ENCODE data around the gene UBA3. TPM values are rescaled to one million over a fixed set of nuclear protein-coding genes. Genes with fewer than 3 reads are reported as not detected.
A peak's percentile ranks its signal among the peaks of the same experiment; 100 is the strongest.

The UBA3 gene
- total RNA-seq, 4 donors from 2014 or later, result 22.6 to 80.7 (median 50.8) TPM

GRCh38 chr3:69095636-69096035 lies 15.5 kb upstream of the UBA3 start:
- H3K4me3 ChIP-seq, result no peak overlapping the region
- TF ChIP-seq CTCF (IDR thresholded peaks at IDR 0.05) (no peak), POLR2A (IDR thresholded peaks at IDR 0.05) (no peak), EP300 (IDR thresholded peaks at IDR 0.05) (no peak)
- WGBS, 2 donors, result 74 to 81% methylated on average over 5 of the region's 5 CpGs
- H3K4me1 ChIP-seq, result peaks cover 0 to 84% (median 68%) of the 10 kb centered on the region in 4 donors
- DNase-seq (ENCODE audit: low spot score in 2 of 2), result no peak
- H3K36me3 ChIP-seq, result peaks cover 0 to 4% (median 0%) of the 10 kb centered on the region in 3 donors
- H3K27ac ChIP-seq, result peak overlapping the region in 3 of 4 donors; percentile 60 to 97 (median 76)
- H3K27me3 ChIP-seq, result no peaks in the 10 kb centered on the region
- no peaks in the 10 kb centered on the region for H3K9me3 ChIP-seq

- TF ChIP-seq EP300 (IDR thresholded peaks at IDR 0.05) (peak in 1 of 2 donors; percentile 38), CTCF (IDR thresholded peaks at IDR 0.05) (no peak)
- no peaks in the 10 kb centered on the region for H3K36me3 ChIP-seq
- 40% methylated on average over 8 of the region's 8 CpGs for WGBS, 2 donors
- H3K9me3 ChIP-seq, result no peaks in the 10 kb centered on the region
- H3K4me1 ChIP-seq, result peaks cover 0 to 92% (median 76%) of the 10 kb centered on the region in 4 donors
- H3K27me3 ChIP-seq, result no peaks in the 10 kb centered on the region
- no peak overlapping the region for H3K4me3 ChIP-seq
- H3K27ac ChIP-seq, result peak overlapping the region in 3 of 4 donors; percentile 76 to 97 (median 76)
- DNase-seq (ENCODE audit: low spot score in 2 of 2), result no peak
These were observed 14.5 kb upstream of the UBA3 start for GRCh38 chr3:69094467-69095205.

GRCh38 chr3:69092030-69092516 lies 11.9 kb upstream of the UBA3 start:
- Histone ChIP-seq H3K4me1 (peaks cover 0 to 99% (median 91%) of the 10 kb centered on the region in 4 donors), H3K4me3 (peak overlapping the region in 1 of 4 donors; percentile 20), H3K36me3 (no peaks in the 10 kb centered on the region), H3K27me3 (no peaks in the 10 kb centered on the region), H3K27ac (peak overlapping the region; percentile 28 to 97 (median 76)), H3K9me3 (no peaks in the 10 kb centered on the region)
- no peak for TF ChIP-seq CTCF (IDR thresholded peaks at IDR 0.05)
- WGBS, 2 donors, result 22 to 28% methylated on average over 4 of the region's 4 CpGs
- DNase-seq (ENCODE audit: low spot score in 2 of 2), result no peak

- TF ChIP-seq POLR2A (IDR thresholded peaks at IDR 0.05), result no peak
- no peak overlapping the region for H3K4me3 ChIP-seq
- WGBS, 2 donors, result 67 to 79% methylated on average over 5 of the region's 5 CpGs
These were observed 11.3 kb upstream of the UBA3 start for GRCh38 chr3:69091389-69092029.

GRCh38 chr3:69090021-69090420 lies 9.9 kb upstream of the UBA3 start:
- 39 to 42% methylated on average over 3 of the region's 3 CpGs for WGBS, 2 donors
- no peak for TF ChIP-seq CTCF (IDR thresholded peaks at IDR 0.05)
- no peak for TF ChIP-seq POLR2A (IDR thresholded peaks at IDR 0.05)
- TF ChIP-seq EP300 (IDR thresholded peaks at IDR 0.05), result no peak
- Histone ChIP-seq H3K27me3 (no peaks in the 10 kb centered on the region), H3K9me3 (no peaks in the 10 kb centered on the region), H3K27ac (peak overlapping the region in 3 of 4 donors; percentile 89 to 97 (median 92)), H3K36me3 (no peaks in the 10 kb centered on the region), H3K4me1 (peaks cover 0 to 90% (median 83%) of the 10 kb centered on the region in 4 donors), H3K4me3 (no peak overlapping the region)
- DNase-seq (ENCODE audit: low spot score in 2 of 2), result no peak

More at GRCh38 chr3:69091389-69092029, 11.3 kb upstream of the UBA3 start:
- Histone ChIP-seq H3K9me3 (no peaks in the 10 kb centered on the region), H3K36me3 (no peaks in the 10 kb centered on the region), H3K4me1 (peaks cover 0 to 100% (median 95%) of the 10 kb centered on the region in 4 donors), H3K27me3 (no peaks in the 10 kb centered on the region), H3K27ac (peak overlapping the region in 3 of 4 donors; percentile 76 to 97 (median 76))
- DNase-seq (ENCODE audit: low spot score in 2 of 2), result no peak
